Measurements from ENCODE around the gene CEP162.

The CEP162 gene

GRCh38 chr6:84141521-84141920, 85.9 kb downstream of the CEP162 start:
- H3K27ac ChIP-seq (ENCODE audit: low read depth, low read length): no peak overlapping the region
- no peak for TF ChIP-seq EZH2phosphoT487 (IDR thresholded peaks at IDR 0.05; ENCODE audit: borderline replicate concordance, low read length)
- TF ChIP-seq CTCF (IDR thresholded peaks at IDR 0.05; ENCODE audit: low read depth, low read length, poor library complexity, severe bottlenecking): no peak
- no peaks in the 10 kb centered on the region for H3K9me2 ChIP-seq (replicated peaks; ENCODE audit: control insufficient read depth, low read length)
- no peaks in the 10 kb centered on the region for H3F3A ChIP-seq (ENCODE audit: control insufficient read depth, insufficient read depth)
- no peaks in the 10 kb centered on the region for H4K20me1 ChIP-seq (ENCODE audit: control insufficient read depth, insufficient read depth, low read depth, low read length)
- H3K4me3 ChIP-seq (ENCODE audit: low read length): no peak overlapping the region
- no peaks in the 10 kb centered on the region for H3K4me1 ChIP-seq (ENCODE audit: control insufficient read depth, low read length)
- no peaks in the 10 kb centered on the region for H3K9me3 ChIP-seq (ENCODE audit: control insufficient read depth, insufficient read depth, low read length)
- H3K27me3 ChIP-seq (ENCODE audit: control insufficient read depth, low read length): no peaks in the 10 kb centered on the region
- H3K36me3 ChIP-seq (ENCODE audit: control insufficient read depth, low read length): no peaks in the 10 kb centered on the region; the same call in 1 of the 2 replicates
- no peaks in the 10 kb centered on the region for H3K79me2 ChIP-seq (ENCODE audit: control insufficient read depth, low read length)
- H3K4me2 ChIP-seq (ENCODE audit: low read length): no peak overlapping the region

GRCh38 chr6:84139311-84139710, 88.1 kb downstream of the CEP162 start:
- H3K27ac ChIP-seq (ENCODE audit: low read depth, low read length): no peak overlapping the region
- no peak overlapping the region for H3K4me2 ChIP-seq (ENCODE audit: low read length)
- no peaks in the 10 kb centered on the region for H3F3A ChIP-seq (ENCODE audit: control insufficient read depth, insufficient read depth)
- H3K36me3 ChIP-seq (ENCODE audit: control insufficient read depth, low read length): no peaks in the 10 kb centered on the region
- no peaks in the 10 kb centered on the region for H3K79me2 ChIP-seq (ENCODE audit: control insufficient read depth, low read length)
- no peaks in the 10 kb centered on the region for H3K27me3 ChIP-seq (ENCODE audit: control insufficient read depth, low read length)
- no peaks in the 10 kb centered on the region for H3K9me2 ChIP-seq (replicated peaks; ENCODE audit: control insufficient read depth, low read length)
- no peaks in the 10 kb centered on the region for H4K20me1 ChIP-seq (ENCODE audit: control insufficient read depth, insufficient read depth, low read depth, low read length)
- no peak overlapping the region for H3K4me3 ChIP-seq (ENCODE audit: low read length)
- no peak for TF ChIP-seq CTCF (IDR thresholded peaks at IDR 0.05; ENCODE audit: low read depth, low read length, poor library complexity, severe bottlenecking)
- no peak for TF ChIP-seq EZH2phosphoT487 (IDR thresholded peaks at IDR 0.05; ENCODE audit: borderline replicate concordance, low read length)
- no peaks in the 10 kb centered on the region for H3K9me3 ChIP-seq (ENCODE audit: control insufficient read depth, insufficient read depth, low read length)
- H3K4me1 ChIP-seq (ENCODE audit: control insufficient read depth, low read length): no peaks in the 10 kb centered on the region

- Histone ChIP-seq H3K9me3 (ENCODE audit: control insufficient read depth, insufficient read depth, low read length) (no peaks in the 10 kb centered on the region), H4K20me1 (ENCODE audit: control insufficient read depth, insufficient read depth, low read depth, low read length) (no peaks in the 10 kb centered on the region), H3F3A (ENCODE audit: control insufficient read depth, insufficient read depth) (no peaks in the 10 kb centered on the region), H3K4me3 (ENCODE audit: low read length) (no peak overlapping the region), H3K79me2 (ENCODE audit: control insufficient read depth, low read length) (no peaks in the 10 kb centered on the region), H3K4me2 (ENCODE audit: low read length) (no peak overlapping the region), H3K36me3 (ENCODE audit: control insufficient read depth, low read length) (no peaks in the 10 kb centered on the region), H3K9me2 (replicated peaks; ENCODE audit: control insufficient read depth, low read length) (no peaks in the 10 kb centered on the region), H3K27ac (ENCODE audit: low read depth, low read length) (no peak overlapping the region), H3K4me1 (ENCODE audit: control insufficient read depth, low read length) (no peaks in the 10 kb centered on the region), H3K27me3 (ENCODE audit: control insufficient read depth, low read length) (no peaks in the 10 kb centered on the region)
- TF ChIP-seq EZH2phosphoT487 (IDR thresholded peaks at IDR 0.05; ENCODE audit: borderline replicate concordance, low read length): no peak
- TF ChIP-seq CTCF (IDR thresholded peaks at IDR 0.05; ENCODE audit: low read depth, low read length, poor library complexity, severe bottlenecking): no peak
Measured at GRCh38 chr6:84137989-84138575, 89.4 kb downstream of the CEP162 start.
